Stomach smooth muscle (tissue), 2 donors: ENCODE data around the gene RDH14.

Source experiments
- H3K27ac ChIP-seq: one replicate; pipeline ENCODE4 v1.7.0; 2013; ENCODE audit warnings: mild to moderate bottlenecking, low read length, inconsistent platforms
- H3K27me3 ChIP-seq, 2 donors: one replicate each; pipeline ENCODE4 v1.7.0; 2013; ENCODE audit warnings: low read length in 2 of 2; ENCODE audit not compliant: insufficient read depth in 2 of 2, control insufficient read depth in 1 of 2
- H3K36me3 ChIP-seq, 2 donors: one replicate each; pipeline ENCODE4 v1.7.0; 2013; ENCODE audit warnings: low read length in 2 of 2; ENCODE audit not compliant: control insufficient read depth in 2 of 2, insufficient read depth in 2 of 2
- H3K4me1 ChIP-seq: one replicate; pipeline ENCODE4 v1.7.0; 2013; ENCODE audit warnings: low read length; ENCODE audit not compliant: control insufficient read depth, insufficient read depth
- H3K4me3 ChIP-seq, 2 donors: one replicate each; pipeline ENCODE4 v1.7.0; 2013; ENCODE audit warnings: low read length in 2 of 2
- H3K9ac ChIP-seq, 2 donors: one replicate each; pipeline ENCODE4 v1.7.0; 2013; ENCODE audit warnings: low read length in 2 of 2, mild to moderate bottlenecking in 1 of 2
- H3K9me3 ChIP-seq, 2 donors: one replicate each; pipeline ENCODE4 v1.7.0; 2013; ENCODE audit warnings: low read length in 2 of 2; ENCODE audit not compliant: control insufficient read depth in 2 of 2
- donor health status: healthy.
- donor health status: Pancreatic carcinoma.

The RDH14 gene

DNA sequence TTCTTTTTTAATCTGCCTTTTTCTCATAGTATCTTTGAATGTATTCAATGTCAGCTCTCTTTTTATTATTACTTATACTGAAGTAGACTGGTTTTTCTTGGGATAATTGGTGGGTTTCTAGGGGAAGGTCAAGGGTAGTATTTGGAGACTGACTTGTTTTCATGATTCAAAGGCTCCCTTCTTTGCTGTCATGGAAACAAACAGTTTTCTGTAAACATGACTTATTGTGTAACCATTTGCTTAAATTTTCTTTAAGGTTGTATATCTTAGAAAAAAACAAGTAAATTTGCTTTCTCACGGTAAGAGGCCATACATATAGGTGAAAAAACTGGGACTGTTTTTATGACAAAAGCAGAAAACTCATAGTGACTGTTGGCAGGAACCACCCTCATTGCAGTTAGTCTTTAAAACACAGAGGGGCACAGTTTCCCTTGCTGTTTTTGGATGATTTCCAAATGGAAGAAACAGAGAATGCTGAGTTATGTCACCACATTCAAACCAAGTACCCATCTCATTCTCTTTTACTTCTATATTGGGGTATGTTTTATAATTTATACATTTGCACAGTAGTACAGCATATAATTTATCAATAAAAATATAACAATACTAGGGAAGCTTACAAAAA is 5.8 kb upstream of the RDH14 start:
- Histone ChIP-seq H3K27me3 (no peaks in the 10 kb centered on the region), H3K9ac (no peak overlapping the region), H3K36me3 (no peaks in the 10 kb centered on the region), H3K9me3 (no peaks in the 10 kb centered on the region), H3K4me1 (peaks cover under 1% of the 10 kb centered on the region), H3K4me3 (no peak overlapping the region), H3K27ac (no peak overlapping the region)

DNA sequence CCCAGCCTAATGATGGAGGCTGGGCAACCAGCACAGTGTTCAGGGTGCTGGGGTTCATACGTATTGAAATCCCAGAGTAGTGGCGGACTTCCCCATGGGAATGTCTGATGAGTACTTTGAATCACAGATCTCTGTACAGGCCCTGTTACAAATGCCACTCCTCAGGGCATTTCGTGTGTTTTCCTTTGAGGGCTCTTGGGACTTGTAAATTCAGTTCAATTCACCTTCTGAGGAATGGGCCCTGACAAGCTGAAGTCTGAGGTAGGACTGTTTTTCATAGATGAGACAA is 288 bp upstream of the RDH14 start:
- H3K36me3 ChIP-seq = no peaks in the 10 kb centered on the region
- H3K4me1 ChIP-seq = peaks cover 19% of the 10 kb centered on the region
- H3K27ac ChIP-seq = peak overlapping the region; percentile 87
- peak overlapping the region; percentile 84 to 87 for H3K9ac ChIP-seq
- no peaks in the 10 kb centered on the region for H3K9me3 ChIP-seq
- H3K27me3 ChIP-seq = no peaks in the 10 kb centered on the region
- H3K4me3 ChIP-seq = peak overlapping the region; percentile 81 to 83

DNA sequence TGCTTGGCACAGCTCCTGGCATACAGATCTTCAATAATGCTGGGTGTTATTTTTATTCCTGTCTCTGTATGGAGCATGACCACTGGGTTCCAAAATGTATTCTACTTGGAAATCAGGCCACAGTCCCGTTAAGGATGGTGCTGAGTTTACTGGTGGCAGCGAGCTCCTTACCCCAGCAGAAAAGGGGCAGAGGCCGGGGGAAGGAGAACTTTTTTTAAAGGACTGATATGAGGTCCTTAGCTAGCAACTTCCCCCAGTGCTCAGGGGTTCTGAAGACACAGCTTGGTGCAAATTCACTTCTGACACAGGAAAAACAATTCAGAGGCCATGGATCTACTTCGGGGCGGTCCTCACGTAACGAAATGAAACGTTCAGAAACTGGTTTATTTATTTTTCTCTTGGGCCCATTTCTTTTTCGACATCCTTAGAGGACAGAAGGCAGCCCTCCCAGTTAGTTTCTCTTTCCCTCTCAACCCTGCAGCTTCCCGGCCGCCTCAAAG is 872 bp downstream of the RDH14 start:
- Histone ChIP-seq H3K27ac (peak overlapping the region; percentile 87), H3K27me3 (no peaks in the 10 kb centered on the region), H3K36me3 (peaks cover 4 to 8% of the 10 kb centered on the region in 2 donors), H3K4me1 (peaks cover 19% of the 10 kb centered on the region), H3K9ac (peak overlapping the region; percentile 84 to 87), H3K9me3 (no peaks in the 10 kb centered on the region), H3K4me3 (peak overlapping the region; percentile 81 to 83)

DNA sequence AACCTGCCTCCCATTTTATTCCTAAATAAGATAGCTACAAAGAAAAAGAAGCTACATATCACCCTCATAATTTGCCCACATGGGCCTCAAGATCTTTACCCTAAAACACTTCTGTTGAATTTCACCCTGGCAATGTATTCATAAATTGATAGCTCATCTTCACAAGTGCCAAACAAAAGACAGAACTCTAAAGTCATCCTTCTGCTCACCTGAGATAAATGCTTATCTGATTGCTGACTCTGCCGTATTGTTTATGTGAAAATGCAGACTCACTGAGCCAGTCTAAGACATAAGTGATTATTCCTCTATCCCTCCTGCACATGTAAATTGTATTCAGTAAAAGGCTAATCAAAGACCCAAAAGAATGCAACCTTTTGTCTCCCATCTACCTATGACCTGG is 2.0 kb downstream of the RDH14 start:
- H3K36me3 ChIP-seq = peaks cover 9 to 10% of the 10 kb centered on the region in 2 donors
- H3K4me3 ChIP-seq = peak overlapping the region in 1 of 2 donors; percentile 16
- no peaks in the 10 kb centered on the region for H3K27me3 ChIP-seq
- H3K4me1 ChIP-seq = peaks cover 19% of the 10 kb centered on the region
- H3K9me3 ChIP-seq = no peaks in the 10 kb centered on the region
- no peak overlapping the region for H3K9ac ChIP-seq
- no peak overlapping the region for H3K27ac ChIP-seq

DNA sequence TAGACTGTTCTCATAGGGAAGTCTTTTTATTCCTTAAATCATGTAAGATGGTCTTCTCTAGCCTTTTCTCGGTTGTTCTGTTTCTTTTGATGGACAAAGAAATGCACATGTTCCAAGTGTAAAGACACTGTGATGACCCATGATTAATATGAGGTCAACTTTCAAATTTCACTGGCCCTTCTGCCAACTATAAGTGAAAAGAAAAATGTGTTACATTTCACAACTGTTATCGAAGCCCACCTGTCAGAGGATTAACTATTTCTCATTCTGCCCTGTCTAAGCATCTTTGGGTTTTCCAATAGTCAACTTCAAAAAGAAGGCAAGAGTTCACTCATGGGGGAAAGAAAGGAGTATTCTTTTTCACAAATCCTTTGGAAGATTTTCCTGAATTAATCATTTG is 3.3 kb downstream of the RDH14 start:
- H3K36me3 ChIP-seq = peaks cover 9 to 10% of the 10 kb centered on the region in 2 donors
- H3K27me3 ChIP-seq = no peaks in the 10 kb centered on the region
- no peak overlapping the region for H3K9ac ChIP-seq
- H3K4me1 ChIP-seq = peaks cover 19% of the 10 kb centered on the region
- H3K27ac ChIP-seq = no peak overlapping the region
- no peaks in the 10 kb centered on the region for H3K9me3 ChIP-seq
- H3K4me3 ChIP-seq = no peak overlapping the region

DNA sequence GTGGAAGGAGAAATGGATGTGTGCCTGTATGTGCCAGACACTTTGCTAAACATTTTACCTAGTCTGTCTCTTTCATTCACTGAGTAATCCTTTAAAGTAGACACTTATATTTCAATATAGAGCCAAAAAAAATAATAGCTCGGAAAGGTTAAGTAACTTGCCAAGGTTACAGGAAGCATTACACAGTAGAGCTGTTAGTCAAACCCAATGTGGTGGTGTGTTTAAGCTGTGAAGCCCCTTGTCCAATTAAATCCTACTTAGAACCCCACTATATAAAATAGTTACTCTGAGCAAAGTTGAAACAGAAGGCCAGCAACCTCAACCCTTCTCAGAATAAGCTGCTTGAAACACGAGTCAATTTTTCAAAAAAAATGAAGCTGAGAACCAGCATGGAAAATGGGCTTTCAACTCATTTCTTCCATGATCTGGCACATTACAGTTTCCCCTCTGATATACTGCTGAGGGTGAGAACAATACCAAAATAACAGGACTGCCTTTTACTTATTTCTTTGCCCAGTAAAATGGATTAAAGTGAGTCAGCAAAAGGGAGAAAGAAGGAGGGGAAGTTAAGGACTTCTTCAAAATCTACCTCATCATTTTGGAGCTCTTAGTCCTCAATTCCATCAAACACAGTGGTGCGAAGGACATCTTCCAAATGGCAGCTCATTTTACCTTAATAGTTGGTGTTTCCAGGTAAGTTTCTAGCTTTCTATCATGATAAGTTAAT is 7.9 kb downstream of the RDH14 start:
- Histone ChIP-seq H3K36me3 (peaks cover 9 to 10% of the 10 kb centered on the region in 2 donors), H3K4me1 (no peaks in the 10 kb centered on the region), H3K27me3 (no peaks in the 10 kb centered on the region), H3K9ac (no peak overlapping the region), H3K27ac (no peak overlapping the region), H3K4me3 (no peak overlapping the region), H3K9me3 (no peaks in the 10 kb centered on the region)

DNA sequence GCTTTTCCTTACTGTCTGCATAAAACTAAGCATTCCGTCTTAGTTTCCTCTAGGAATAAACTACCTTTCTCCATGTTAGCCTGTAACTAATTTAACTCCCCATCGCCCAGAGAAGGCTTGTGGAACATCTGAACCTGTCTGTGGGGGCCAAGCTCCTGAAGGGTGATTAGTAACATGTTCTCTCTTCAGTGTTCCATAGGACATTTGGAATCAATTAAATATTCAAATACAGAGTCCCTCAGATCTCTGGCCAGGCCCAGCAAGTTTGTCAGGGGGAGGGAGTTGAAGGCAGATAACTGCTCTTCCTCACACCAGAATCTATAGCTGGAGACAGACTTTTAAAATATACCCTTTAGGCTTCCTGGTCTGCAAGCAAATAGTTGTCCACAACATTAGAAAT is 8.8 kb downstream of the RDH14 start:
- Histone ChIP-seq H3K4me3 (no peak overlapping the region), H3K27ac (no peak overlapping the region), H3K36me3 (peaks cover 9 to 10% of the 10 kb centered on the region in 2 donors), H3K9ac (no peak overlapping the region), H3K27me3 (no peaks in the 10 kb centered on the region), H3K9me3 (no peaks in the 10 kb centered on the region), H3K4me1 (no peaks in the 10 kb centered on the region)

DNA sequence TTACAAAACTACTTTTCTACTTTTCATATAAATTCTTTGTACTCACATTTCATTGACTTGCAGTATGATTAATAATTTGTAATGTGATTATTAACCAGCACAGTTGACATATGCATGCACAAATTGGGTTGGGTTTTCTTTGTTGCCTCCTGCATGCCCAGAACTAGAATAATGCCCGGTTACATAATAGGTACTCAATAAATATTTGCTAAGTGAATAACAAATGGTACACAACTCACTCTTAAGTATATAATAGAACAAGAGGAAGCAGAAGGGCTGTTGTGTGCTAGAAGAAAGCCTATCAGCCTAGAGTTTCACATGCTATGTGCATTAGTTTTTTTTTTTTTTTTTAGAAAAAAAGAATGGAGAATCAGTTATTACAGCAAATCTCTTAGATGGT is 9.3 kb downstream of the RDH14 start:
- Histone ChIP-seq H3K36me3 (peaks cover 9 to 10% of the 10 kb centered on the region in 2 donors), H3K27ac (no peak overlapping the region), H3K27me3 (no peaks in the 10 kb centered on the region), H3K9me3 (no peaks in the 10 kb centered on the region), H3K4me1 (peaks cover 4% of the 10 kb centered on the region), H3K4me3 (no peak overlapping the region), H3K9ac (no peak overlapping the region)

DNA sequence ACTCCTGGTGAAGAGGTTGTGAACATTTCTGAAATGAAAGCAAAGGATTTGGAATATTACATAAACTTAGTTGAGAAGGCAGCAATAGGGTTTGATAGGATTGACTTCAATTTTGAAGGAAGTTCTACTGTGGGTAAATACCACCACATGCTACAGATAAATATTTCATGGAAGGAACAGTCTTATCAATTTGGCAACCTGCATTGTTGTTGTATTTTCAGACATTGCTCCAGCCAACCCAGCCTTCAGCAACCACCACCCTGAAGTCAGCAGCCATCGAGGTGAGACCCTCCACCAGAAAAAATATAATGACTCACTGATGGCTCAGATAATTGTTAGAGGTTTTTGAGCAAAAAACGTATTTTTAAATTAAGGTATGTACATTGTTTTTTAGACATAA is 10.0 kb downstream of the RDH14 start:
- Histone ChIP-seq H3K27ac (no peak overlapping the region), H3K4me3 (no peak overlapping the region), H3K36me3 (peaks cover 8 to 9% of the 10 kb centered on the region in 2 donors)

DNA sequence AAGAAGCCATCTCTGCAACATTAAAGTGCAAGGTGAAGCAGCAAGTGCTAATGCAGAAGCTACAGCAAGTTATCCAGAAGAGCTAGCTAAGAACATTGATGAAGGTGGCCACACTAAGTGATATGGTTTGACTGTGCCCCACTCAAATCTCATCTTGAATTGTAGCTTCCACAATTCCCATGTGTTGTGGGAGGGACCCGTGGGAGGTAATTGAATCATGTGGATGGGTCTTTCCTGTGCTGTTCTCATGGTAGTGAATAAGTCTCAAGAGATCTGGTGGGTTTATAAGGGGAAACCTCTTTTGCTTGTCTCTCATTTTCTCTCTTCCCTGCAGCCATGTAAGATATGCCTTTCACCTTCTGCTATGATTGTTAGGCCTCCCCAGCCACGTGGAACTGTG is 11.4 kb downstream of the RDH14 start:
- Histone ChIP-seq H3K9ac (no peak overlapping the region), H3K4me1 (peaks cover 4% of the 10 kb centered on the region), H3K27me3 (no peaks in the 10 kb centered on the region), H3K36me3 (no peaks in the 10 kb centered on the region), H3K4me3 (no peak overlapping the region), H3K27ac (no peak overlapping the region), H3K9me3 (no peaks in the 10 kb centered on the region)

More for the DNA sequence above, 10.0 kb downstream of the RDH14 start:
- no peaks in the 10 kb centered on the region for H3K27me3 ChIP-seq
- peaks cover 4% of the 10 kb centered on the region for H3K4me1 ChIP-seq
- no peak overlapping the region for H3K9ac ChIP-seq
- no peaks in the 10 kb centered on the region for H3K9me3 ChIP-seq

DNA sequence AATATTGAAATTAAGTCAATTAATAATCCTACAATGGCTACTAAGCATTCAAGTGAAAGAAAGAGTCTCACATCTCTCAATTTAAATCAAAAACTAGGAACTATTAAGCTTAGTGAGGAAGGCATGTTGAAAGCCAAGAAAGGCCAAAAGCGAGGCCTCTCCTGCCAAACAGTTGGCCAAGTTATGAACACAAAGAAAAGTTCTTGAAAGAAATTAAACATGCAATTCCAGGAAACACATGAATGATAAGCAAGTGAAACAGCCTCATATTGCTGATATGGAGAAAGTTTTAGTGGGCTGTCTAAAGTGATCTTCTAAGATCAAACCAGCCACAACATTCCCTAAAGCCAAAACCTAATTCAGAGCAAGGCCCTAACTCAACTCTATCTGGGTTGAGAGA is 11.8 kb downstream of the RDH14 start:
- Histone ChIP-seq H3K9ac (no peak overlapping the region), H3K27ac (no peak overlapping the region), H3K27me3 (no peaks in the 10 kb centered on the region), H3K36me3 (no peaks in the 10 kb centered on the region), H3K4me1 (peaks cover 4% of the 10 kb centered on the region), H3K9me3 (no peaks in the 10 kb centered on the region), H3K4me3 (no peak overlapping the region)
